ACHN (cell line): ENCODE measurements around the gene ZNF573.

Experiments
- DNase-seq: peaks from one replicate; pipeline ENCODE4 v3.0.0-alpha.2; 2015
- in situ Hi-C: cut with HindIII; loops from 2 replicates; pipeline ENCODE4 v1.10.0; 2017; ENCODE audit warnings: low sequenced_read_pairs, low pct_ligation_motif_present, low pct_unique_long_range_greater_than_20kb

The ZNF573 gene

DNA sequence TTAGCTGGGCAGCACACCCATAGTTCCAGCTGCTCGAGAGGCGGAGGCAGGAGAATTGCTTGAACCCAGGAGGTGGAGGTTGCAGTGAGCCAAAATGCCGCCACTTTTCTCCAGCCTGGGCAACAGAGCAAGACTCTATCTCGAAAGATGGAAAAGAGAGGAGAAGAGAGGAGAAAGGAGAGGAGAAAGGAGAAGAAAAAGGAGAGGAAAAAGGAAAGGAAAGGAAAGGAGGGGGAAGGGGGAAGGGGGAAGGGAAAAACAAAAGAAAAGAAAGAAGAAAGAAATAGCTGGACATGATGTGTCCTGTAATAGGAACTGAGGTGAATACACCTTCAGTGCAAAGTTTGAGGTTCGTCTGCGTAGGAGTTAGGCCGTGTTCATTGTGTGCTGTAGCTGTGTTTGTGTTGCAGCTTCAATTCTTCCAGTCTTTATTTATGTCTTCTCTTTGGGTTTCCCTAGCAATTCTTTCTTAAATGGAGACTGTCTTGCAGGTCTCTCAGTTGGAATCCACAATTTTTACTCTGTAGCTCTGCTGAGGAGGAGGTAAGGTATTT lies 73.3 kb downstream of the ZNF573 start:
- no peak for DNase-seq
- in situ Hi-C loops, result no loop called here

DNA sequence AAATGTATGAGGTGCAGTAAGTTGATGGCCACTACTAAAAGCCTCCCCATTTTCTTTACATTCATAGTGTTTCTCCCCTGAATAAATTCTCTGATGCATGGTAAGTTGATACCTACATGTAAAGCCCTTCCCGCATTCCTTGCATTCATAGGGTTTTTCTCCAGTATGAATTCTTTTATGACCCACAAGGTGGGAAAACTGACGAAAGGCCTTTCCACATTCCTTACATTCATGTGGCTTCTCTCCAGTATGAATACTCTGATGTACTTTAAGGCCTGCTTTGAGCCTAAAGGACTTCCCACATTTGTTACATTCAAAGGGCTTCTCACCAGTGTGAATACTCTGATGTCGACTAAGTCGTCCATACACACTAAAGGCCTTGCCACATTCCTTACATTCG lies 80.3 kb downstream of the ZNF573 start:
- in situ Hi-C loops, result no loop called here
- DNase-seq, result no peak

DNA sequence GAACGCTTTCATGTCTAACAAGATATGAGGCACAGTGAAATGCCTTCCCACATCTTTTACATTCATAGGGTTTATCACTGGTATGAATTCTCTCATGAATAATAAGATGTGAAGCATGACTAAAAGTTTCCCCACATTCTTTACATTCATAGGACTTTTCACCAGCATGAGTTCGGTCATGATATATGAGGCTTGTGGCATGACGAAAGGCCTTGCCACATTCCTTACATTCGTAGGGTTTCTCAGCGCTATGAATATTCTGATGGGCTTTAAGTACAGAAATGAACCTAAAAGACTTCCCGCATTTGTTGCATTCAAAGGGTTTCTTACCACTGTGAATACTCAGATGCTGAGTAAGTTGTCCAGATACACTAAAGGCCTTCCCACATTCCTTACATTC lies 81.2 kb downstream of the ZNF573 start:
- in situ Hi-C loops, result no loop called here
- DNase-seq, result no peak

DNA sequence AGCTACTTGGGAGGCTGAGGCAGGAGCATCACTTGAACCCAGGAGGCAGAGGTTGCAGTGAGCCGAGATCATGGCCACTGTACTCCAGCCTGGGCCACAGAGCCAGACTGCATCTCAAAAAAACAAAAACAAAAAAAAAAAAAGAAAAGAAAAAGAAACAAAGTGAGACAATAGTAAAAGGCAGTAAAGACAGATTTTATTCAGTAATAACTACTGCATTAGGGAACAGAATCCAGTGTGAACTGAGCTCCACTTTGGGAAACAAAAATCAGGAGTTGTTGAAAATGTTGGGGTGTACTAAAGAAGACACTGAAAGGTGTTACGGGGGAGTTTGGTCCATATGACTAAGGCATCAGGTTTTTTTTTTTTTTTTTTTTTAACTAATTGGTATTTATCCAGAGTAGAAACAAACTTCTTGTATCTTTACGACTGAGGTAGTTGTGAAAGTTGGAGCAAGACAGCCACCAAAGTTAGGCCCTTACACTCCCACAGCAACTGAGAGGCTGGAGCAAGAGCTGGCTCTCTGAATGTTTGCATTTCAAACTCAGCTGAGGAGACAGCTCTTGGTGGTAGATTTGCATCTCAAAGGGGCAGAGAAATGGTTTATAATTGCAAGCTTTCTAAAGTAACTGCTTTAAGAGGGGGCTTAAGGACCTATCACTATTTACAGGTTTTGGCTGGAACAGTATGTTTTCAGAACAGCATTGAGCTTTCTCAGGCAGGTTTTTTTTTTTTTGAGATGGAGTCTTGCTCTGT lies 84.1 kb downstream of the ZNF573 start:
- no peak for DNase-seq
- in situ Hi-C loops, result no loop called here

DNA sequence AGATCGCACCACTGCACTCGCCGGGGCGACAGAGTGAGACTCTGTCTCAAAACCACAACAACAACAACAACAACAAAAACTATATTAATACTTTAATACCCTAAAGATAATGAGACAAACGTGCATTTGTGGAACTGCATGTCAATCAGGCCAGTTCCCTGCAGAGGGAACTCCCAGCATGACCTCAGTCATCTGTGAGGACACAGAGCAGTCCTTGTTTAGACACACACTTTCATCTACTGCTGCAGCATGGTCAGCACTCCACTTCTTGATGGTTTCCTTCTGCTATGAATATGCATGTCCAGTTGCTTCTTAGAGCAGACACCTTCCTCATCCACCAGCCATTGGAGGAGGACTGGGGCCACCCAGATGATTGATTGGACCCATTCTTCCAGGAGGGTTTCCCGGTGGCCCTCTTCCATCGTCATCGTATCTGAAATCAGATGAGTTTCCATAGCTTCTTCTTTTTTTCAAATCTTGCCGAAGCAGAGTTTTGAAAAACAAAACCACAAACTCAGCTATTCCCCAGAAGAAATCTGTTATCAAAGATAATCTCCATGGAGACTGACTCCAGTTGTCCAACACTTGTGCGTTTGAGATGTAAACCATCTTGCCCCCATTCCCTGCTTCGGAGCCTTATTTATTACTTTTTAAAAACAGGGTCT lies 86.3 kb downstream of the ZNF573 start:
- DNase-seq, result no peak
- in situ Hi-C loops, result no loop called here

DNA sequence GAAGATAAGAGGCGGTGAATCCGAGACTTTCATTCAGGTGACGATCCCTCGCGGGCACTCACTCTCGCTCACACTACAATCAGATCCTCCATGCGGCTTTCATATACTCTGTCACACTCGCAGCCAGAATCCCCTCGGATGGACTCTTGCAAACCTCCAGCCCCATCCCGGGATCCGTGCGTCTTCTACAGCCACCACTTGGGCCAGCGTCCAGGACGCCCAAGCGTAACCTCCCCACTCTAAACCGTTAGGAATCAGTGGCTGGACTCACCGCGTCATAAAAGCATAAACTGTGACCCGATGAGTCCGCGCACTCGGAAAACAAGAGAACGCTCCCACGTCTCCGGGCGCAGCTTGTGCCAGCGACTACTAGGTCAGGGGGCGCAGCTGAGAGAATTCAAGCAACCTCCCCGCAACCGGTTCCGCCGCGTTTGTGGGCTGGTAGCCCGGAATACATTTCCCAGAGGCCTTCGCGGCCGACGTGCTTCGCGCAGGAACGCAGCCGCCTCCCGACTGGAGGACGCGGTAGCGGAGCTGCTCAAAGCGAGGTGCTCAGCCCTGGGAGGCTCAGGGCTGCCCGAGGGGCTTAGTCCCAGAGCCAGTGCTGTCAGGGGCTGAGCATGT lies 87.4 kb downstream of the ZNF573 start:
- DNase-seq, result no peak
- in situ Hi-C loops, result no loop called here
